Ishikawa (cell line): ENCODE measurements around the gene PEX12.

Experiments
- CEBPB ChIP-seq: IDR thresholded peaks from 2 replicates; pipeline ENCODE4 v1.6.1; 2012
- CREB1 ChIP-seq: IDR thresholded peaks from 2 replicates; pipeline ENCODE4 v1.6.1; 2012; ENCODE audit warnings: low read depth
- EGR1 ChIP-seq: IDR thresholded peaks from 2 replicates; pipeline ENCODE4 v1.6.1; 2012
- EP300 ChIP-seq: IDR thresholded peaks from 2 replicates; pipeline ENCODE4 v1.6.1; 2012; ENCODE audit warnings: borderline replicate concordance
- MAX ChIP-seq: IDR thresholded peaks from 2 replicates; pipeline ENCODE4 v1.6.1; 2012
- RAD21 ChIP-seq: IDR thresholded peaks from 2 replicates; pipeline ENCODE4 v1.6.1; 2012; ENCODE audit warnings: low read depth
- REST ChIP-seq: IDR thresholded peaks from 2 replicates; pipeline ENCODE4 v1.6.1; 2012; ENCODE audit warnings: low read depth, mild to moderate bottlenecking
- TAF1 ChIP-seq: IDR thresholded peaks from 2 replicates; pipeline ENCODE4 v1.6.1; 2012; ENCODE audit warnings: low read depth, mild to moderate bottlenecking
- TCF12 ChIP-seq: IDR thresholded peaks from 2 replicates; pipeline ENCODE4 v1.6.1; 2012; ENCODE audit warnings: low read depth
- TEAD4 ChIP-seq: IDR thresholded peaks from 2 replicates; pipeline ENCODE4 v1.6.1; 2012
- YY1 ChIP-seq: IDR thresholded peaks from 2 replicates; pipeline ENCODE4 v1.6.1; 2012; ENCODE audit warnings: low read depth

- TF ChIP-seq CEBPB (no peak), CREB1 (no peak), EP300 (no peak), TCF12 (no peak), RAD21 (no peak), EGR1 (no peak), YY1 (no peak), TEAD4 (no peak), MAX (no peak), TAF1 (no peak), REST (no peak)
Measured at GRCh38 chr17:35569405-35569804, 9.0 kb downstream of the PEX12 start.
